T47D (cell line): Measurements from ENCODE around the gene ADM2.

Experiments
- DNase-seq, 2 experiments: peaks; one replicate each; pipeline versions ENCODE4 v3.0.0 to v3.0.0-alpha.2; 2011 to 2012; ENCODE audit warnings: low read depth in 1 of 2, low spot score in 1 of 2
- JUND ChIP-seq: IDR thresholded peaks from 2 replicates; pipeline ENCODE4 v1.6.1; 2012; ENCODE audit warnings: low read depth
- in situ Hi-C: cut with HindIII; loops from 2 replicates; pipeline ENCODE4 v1.10.0; 2016; ENCODE audit warnings: low sequenced_read_pairs, low pct_unique_long_range_greater_than_20kb

Gene ADM2

DNA sequence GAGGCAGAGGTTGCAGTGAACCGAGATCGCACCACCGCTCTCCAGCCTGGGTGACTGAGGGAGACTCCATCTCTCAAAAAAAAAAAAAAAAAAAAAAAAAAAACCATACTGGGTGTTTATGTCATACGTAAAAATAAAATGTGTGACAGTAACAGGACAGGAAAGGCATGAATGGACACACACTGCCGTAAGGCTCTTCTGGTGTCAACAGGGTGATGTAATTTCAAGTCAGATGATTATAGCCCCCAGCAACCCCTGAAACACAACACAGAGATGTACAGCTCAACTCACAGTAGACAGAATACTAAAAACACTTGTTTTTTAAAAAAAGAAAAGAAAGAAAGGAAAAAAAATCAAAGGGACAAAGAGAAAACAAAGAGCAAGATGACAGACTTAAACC lies 28.7 kb upstream of the ADM2 start:
- no peak for DNase-seq
- in situ Hi-C loops: no loop called here
- no peak for TF ChIP-seq JUND

DNA sequence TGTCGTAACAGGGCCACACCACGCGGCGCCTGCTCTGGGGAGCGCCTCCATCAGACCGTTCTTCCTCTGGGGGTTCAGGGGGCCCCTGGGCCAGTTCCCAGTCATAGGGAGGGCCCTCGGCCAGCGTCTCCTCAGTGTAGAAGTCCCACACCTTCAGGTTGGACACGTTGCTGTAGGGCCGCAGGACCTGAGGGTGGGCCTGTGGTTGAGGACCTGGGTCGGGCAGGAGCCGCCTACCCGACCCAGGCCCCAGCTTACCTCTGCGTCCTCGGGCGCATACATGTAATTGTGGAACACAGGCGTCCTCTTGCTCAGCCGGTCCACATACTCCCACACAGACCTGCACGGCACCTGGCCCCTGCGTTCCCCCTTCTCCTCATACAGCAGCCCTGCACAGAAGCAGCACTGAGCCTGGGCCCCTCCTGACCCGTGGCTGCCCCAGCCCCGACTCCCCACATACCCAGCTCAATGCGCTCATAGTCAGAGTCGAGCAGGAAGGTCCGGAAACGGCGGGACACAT lies 26.7 kb upstream of the ADM2 start:
- in situ Hi-C loops: no loop called here
- no peak for DNase-seq
- no peak for TF ChIP-seq JUND

DNA sequence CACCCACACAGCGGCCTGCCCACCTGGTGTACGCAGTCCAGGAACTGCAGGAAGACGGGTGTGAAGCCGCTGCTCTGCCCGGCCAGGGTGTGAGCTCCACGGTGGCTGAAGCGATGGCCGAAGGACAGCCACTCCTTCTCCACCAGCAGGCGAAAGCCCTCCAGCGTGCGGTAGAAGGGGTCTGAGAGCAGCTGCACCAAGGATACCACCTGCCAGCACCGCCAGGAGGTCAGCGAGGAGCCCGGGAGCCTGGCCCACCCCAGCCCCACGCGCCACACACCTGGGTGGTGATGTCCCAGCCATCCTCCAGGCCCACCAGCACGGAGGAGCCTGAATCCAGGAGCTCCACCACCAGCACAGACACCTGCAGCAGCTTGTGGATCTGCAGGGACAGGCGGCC lies 26.1 kb upstream of the ADM2 start:
- DNase-seq: no peak
- no peak for TF ChIP-seq JUND
- in situ Hi-C loops: no loop called here

DNA sequence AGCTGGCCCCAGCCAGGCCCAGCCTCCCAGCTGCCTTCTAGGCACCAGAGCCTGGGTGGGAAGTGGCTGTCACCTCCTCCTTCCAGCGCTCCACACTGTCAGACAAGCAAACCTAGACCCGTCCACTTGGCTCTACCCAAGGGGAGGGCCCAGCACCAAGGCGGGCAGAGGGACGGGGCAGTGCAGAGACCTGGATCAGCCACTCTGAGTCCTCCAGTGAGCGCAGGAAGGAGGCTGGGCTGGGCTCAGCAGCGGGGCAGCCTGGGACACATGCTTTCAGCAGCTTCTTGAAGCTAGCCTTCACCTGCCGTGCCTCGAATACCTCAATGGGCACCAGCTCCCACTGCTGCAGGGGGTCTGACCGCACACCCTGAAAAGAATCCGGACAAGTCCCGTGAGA lies 25.3 kb upstream of the ADM2 start:
- DNase-seq: no peak
- TF ChIP-seq JUND: no peak
- in situ Hi-C loops: no loop called here

DNA sequence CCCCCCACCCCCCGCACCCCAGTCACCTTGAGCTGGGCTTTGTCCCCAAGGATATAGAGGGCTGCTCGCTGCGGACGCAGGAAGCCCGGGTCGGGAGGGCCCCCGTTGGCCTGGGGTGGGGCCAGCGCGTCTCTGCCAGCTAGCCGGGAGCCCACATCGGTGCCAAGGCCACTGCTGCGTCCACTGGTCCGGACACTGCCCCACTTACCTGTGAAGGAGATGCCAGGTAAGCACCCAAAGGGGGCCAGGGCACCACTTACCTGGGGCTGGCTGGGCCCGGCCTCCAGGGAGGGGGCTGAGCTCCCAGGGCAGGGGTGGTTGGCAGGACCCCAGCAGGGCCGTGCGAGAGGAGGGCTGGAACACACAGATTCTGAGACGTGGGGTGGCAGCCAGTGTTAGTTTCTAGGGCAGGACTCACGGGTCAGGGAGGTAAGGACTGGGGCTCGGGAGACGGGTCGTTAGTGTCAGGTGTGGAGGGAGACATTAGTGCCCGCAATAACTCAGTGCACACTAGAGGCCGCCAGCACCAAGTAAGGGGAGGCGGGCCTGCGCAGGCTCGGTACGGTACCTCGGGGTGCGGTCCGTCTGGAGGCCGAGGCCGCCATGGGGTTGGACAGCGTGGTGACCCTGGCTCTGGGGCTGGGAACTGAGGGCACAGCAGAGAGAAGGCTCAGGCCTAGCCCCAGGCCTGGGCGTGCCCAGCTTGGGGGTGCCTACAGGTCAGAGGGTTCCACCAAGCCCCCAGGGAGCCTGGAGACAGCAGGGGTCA lies 24.7 kb upstream of the ADM2 start:
- TF ChIP-seq JUND: no peak

DNA sequence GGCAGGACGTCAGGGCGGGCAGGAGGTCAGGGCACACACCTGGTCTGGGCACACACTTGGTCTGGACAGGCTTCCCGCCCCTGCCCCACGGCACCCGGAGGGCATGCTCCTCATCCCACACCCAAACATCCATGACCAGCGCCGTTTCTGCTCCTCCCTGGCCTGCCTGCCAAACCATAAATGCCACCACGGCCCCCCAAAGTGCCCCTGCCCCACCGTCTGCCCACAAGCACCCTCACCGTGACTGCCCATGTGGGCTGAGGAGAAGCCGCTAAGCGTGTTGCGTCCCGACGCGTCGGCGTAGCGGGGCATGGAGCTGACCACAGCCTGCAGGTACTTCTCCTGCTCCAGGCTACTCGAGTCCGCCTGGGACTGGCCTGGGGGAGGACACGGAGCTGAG lies 22.3 kb upstream of the ADM2 start:
- no peak for DNase-seq
- in situ Hi-C loops: no loop called here
- no peak for TF ChIP-seq JUND

More for the DNA sequence above, 24.7 kb upstream of the ADM2 start:
- in situ Hi-C loops: no loop called here
- no peak for DNase-seq

DNA sequence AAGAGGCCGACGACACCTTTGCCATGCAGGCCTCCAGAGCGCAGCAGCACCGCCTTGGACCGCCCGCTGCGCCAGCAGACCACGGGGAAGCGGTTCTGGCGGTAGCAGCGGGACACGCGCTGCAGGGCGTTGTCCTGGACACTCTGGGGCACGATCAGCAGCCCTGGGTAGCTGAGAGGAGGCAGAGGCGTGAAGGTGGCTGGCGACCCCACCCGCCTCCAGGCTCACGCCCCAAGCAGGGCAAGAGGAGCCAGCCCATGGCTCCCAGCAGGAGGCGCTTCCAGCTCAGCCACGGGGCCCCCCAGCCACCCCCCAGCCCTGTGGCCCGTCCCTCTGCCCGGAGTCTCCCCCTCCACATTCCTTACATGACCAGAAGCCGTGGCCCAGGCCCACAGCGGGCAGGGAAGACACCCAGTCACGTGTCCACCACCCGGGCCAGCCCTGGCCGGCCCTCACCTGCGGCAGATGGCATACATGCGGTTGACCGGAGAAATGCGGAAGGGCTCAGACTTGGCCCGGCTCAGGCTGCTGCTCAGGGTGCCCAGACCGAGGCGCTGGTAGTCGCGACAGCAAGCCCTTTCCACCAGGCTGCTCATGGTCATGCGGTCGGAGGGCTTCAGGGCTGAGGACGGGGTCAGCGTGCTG lies 21.7 kb upstream of the ADM2 start:
- DNase-seq: no peak
- no peak for TF ChIP-seq JUND
- in situ Hi-C loops: no loop called here

DNA sequence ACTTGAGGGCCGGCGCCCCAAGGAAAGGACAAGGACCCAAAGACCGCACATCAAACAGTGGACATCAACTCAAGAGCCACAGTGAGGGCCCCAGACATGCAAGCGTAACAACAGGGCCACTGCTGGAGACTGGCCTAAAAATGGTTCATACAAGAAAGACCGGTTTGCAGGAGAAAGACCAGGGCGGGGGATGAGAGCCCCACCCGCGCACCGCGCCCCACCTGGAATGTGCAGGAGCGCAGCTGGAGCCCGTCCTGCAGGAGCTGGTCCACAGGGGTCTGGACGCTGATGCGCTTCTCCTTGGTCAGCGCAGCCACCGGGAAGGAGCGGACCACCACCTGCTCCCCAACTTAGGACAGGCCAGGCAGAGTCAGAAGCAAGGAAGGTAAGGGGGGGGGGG lies 20.4 kb upstream of the ADM2 start:
- in situ Hi-C loops: no loop called here
- no peak for TF ChIP-seq JUND
- no peak for DNase-seq

DNA sequence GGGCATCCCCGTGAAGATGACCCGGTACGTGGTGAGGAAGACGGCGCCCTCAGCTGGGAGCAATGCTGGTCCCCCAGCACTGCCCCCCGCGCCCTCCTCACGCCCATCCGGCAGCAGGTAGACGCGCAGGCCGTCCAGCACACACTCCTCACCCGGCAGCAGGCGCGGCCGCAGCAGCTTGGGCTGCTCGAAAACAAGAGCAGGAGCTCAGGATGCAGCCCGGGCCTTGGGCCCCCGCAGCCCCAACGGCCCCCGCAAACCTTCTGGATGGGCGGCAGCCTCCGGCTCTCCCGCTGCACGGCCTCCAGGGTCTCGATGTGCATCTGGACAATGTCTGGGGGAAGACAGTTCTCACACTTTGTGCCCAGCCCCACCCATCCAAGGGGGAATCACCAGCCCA lies 19.8 kb upstream of the ADM2 start:
- no peak for TF ChIP-seq JUND
- no peak for DNase-seq
- in situ Hi-C loops: no loop called here

DNA sequence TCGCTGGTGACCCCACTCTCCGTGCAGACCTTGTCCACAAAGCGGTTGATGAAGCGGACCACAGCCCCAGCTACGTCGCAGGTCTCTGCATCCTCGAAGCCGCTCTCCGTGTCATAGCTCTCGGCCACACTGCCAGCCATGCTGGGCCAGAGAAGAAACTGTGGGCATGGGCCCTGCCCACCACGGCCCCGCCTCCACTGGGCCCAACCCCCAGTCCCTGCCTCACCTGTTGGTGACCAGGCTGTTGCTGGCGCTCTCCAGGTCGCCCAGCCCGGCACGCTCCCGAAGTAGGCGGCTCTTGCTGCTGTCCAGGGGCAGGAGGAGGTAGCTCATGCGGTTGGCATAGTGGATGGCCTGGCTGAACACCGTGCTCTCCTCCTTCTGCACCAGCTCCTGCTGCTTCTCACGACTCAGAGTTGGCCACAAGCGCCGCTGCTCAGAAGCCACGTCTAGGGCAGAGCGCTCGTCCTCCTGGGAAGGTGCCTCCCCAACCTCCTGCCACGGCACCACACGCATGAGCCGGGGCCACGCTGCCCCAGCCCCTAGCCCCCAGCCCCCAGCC lies 19.3 kb upstream of the ADM2 start:
- in situ Hi-C loops: no loop called here
- no peak for TF ChIP-seq JUND
- no peak for DNase-seq

DNA sequence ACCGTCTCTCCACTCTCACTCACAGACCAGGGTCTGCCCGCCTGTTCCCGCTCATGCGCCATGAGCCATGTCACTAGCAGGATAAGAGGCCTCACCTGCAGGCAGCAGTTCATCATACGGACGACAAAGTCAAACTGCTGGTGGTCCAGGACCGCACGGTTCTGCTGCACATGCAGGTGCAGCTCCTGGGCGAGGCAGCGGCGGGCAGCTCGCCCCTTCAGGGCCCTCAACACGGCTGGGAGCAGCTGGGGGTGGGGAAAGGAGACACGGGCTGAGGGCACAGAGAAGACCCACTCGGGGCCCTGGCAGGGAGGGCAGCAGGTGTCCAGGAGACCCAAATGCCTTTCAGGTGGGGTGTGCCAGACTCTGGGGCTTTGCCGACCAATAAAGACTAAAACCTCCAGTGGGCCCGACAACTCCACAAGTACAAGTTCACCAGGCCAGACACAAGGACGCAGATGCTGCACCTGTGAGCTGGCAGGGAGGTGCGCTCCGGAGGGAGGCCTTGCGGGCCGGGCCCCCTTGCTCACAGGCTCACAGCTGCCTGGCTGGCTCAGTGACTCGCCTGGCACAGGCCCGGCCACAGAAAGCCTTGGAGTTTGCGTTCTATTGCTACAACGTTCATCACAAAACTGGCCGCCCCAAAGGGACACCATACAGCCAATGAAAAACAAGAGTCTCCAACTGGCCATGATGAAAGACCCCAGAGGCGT lies 18.0 kb upstream of the ADM2 start:
- in situ Hi-C loops: no loop called here
- no peak for DNase-seq
- no peak for TF ChIP-seq JUND

DNA sequence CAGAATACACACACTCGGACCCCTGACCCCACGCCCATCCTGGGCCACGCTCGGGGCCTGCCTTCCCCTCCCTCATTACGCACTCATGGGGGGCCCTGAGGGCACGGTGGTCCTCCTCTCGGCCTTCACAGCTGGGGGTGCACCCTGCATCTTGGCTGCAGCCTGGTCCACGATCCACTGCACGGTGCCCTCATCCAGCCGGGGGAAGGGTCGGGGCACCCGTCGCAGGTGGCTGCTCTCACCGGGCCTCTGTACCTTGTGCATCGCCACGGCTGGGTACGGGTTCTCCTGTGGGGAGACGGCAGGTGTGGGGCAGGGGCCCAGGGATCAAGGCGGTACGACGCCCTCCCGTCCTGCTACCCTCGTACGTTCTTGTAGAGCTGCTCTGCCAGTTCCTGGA lies 16.9 kb upstream of the ADM2 start:
- in situ Hi-C loops: no loop called here
- no peak for TF ChIP-seq JUND
- DNase-seq: no peak
